H1 (cell line): ENCODE measurements around the gene KCNMB2.

Experiments used
- CHD1 ChIP-seq: IDR thresholded peaks from 2 replicates; pipeline ENCODE4 v1.6.1; 2012; ENCODE audit warnings: low read depth, low read length, improper control_type of control experiment
- GTF2F1 ChIP-seq: IDR thresholded peaks from 2 replicates; pipeline ENCODE4 v1.6.1; 2012; ENCODE audit warnings: low read depth, low read length, improper control_type of control experiment, borderline replicate concordance
- KDM1A ChIP-seq: fragments of 200-600, 300-600 bp; sonication (generic); IDR thresholded peaks from 2 replicates; pipeline ENCODE4 v1.7.1; 2016; ENCODE audit warnings: mild to moderate bottlenecking, low read length, borderline replicate concordance
- PHF8 ChIP-seq: fragments of 200-600 bp; sonication (generic); conservative IDR thresholded peaks from 2 replicates; pipeline ENCODE4 v1.7.1; 2012; ENCODE audit warnings: low read depth, mild to moderate bottlenecking, inconsistent platforms, low read length, moderate library complexity
- SP2 ChIP-seq: IDR thresholded peaks from 2 replicates; pipeline ENCODE4 v1.6.1; 2012; ENCODE audit warnings: mild to moderate bottlenecking, low read length, inconsistent platforms
- YY1 ChIP-seq: IDR thresholded peaks from 2 replicates; pipeline ENCODE4 v1.6.1; 2011; ENCODE audit warnings: low read depth, mild to moderate bottlenecking, low read length
- TF ChIP-seq, protein P1 (sequence below), 3 experiments: IDR thresholded peaks; 1 replicate in 2 of 3; 2 replicates in 1 of 3; pipeline versions ENCODE4 v1.5.1 to v1.6.1; 2011; ENCODE audit warnings: low read length in 3 of 3, mild to moderate bottlenecking in 3 of 3, inconsistent platforms in 2 of 3, low read depth in 1 of 3, moderate library complexity in 1 of 3; ENCODE audit not compliant: insufficient read depth in 1 of 3; ENCODE audit errors: control extremely low read depth in 1 of 3
- TF ChIP-seq, protein P2 (sequence below): IDR thresholded peaks from 2 replicates; pipeline ENCODE4 v1.6.1; 2011; ENCODE audit warnings: low read depth, mild to moderate bottlenecking, low read length; ENCODE audit not compliant: insufficient read depth
- TF ChIP-seq, protein P3 (sequence below): IDR thresholded peaks from 2 replicates; pipeline ENCODE4 v1.6.1; 2012; ENCODE audit warnings: low read length, inconsistent platforms
- TF ChIP-seq, protein P4 (sequence below): IDR thresholded peaks from 2 replicates; pipeline ENCODE4 v1.6.1; 2011; ENCODE audit warnings: low read length, improper control_type of control experiment

DNA sequence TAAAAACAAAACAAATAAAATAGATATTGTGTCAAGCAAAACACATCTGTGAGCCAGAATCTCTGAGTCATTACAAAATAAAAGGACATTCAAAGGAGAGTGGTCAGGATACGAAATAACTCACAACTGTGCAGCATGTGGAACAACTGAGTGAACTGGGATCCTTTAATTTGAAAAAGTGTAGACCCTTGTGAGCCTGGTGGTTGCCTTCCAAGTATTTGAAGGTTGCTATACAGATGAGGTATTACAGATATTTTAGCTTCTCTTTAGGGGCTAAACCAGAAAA is 26.7 kb downstream of the KCNMB2 start:
- TF ChIP-seq YY1, result no peak
- TF ChIP-seq PHF8, result no peak
- TF ChIP-seq, protein P1, sequence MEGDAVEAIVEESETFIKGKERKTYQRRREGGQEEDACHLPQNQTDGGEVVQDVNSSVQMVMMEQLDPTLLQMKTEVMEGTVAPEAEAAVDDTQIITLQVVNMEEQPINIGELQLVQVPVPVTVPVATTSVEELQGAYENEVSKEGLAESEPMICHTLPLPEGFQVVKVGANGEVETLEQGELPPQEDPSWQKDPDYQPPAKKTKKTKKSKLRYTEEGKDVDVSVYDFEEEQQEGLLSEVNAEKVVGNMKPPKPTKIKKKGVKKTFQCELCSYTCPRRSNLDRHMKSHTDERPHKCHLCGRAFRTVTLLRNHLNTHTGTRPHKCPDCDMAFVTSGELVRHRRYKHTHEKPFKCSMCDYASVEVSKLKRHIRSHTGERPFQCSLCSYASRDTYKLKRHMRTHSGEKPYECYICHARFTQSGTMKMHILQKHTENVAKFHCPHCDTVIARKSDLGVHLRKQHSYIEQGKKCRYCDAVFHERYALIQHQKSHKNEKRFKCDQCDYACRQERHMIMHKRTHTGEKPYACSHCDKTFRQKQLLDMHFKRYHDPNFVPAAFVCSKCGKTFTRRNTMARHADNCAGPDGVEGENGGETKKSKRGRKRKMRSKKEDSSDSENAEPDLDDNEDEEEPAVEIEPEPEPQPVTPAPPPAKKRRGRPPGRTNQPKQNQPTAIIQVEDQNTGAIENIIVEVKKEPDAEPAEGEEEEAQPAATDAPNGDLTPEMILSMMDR (IDR thresholded peaks at IDR 0.05; ENCODE audit: control extremely low read depth in 1 of 3, insufficient read depth in 1 of 3, low read depth in 1 of 3, low read length in 3 of 3), result no peak
- no peak for TF ChIP-seq CHD1
- no peak for TF ChIP-seq GTF2F1
- TF ChIP-seq KDM1A, result no peak
- TF ChIP-seq, protein P2, sequence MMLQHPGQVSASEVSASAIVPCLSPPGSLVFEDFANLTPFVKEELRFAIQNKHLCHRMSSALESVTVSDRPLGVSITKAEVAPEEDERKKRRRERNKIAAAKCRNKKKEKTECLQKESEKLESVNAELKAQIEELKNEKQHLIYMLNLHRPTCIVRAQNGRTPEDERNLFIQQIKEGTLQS, result no peak
- TF ChIP-seq SP2, result no peak
- TF ChIP-seq, protein P3, sequence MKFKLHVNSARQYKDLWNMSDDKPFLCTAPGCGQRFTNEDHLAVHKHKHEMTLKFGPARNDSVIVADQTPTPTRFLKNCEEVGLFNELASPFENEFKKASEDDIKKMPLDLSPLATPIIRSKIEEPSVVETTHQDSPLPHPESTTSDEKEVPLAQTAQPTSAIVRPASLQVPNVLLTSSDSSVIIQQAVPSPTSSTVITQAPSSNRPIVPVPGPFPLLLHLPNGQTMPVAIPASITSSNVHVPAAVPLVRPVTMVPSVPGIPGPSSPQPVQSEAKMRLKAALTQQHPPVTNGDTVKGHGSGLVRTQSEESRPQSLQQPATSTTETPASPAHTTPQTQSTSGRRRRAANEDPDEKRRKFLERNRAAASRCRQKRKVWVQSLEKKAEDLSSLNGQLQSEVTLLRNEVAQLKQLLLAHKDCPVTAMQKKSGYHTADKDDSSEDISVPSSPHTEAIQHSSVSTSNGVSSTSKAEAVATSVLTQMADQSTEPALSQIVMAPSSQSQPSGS, result no peak
- TF ChIP-seq, protein P4, sequence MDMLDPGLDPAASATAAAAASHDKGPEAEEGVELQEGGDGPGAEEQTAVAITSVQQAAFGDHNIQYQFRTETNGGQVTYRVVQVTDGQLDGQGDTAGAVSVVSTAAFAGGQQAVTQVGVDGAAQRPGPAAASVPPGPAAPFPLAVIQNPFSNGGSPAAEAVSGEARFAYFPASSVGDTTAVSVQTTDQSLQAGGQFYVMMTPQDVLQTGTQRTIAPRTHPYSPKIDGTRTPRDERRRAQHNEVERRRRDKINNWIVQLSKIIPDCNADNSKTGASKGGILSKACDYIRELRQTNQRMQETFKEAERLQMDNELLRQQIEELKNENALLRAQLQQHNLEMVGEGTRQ, result no peak
